ENCODE results near the gene GRB7. TPM values are rescaled to one million over a fixed set of nuclear protein-coding genes. Genes with fewer than 3 reads are reported as not detected.

GRB7 gene
- total RNA-seq, 2 experiments from 2014 or later, result 1.2 TPM; not detected in 1

GRCh38 chr17:39772987-39773934, 35.5 kb downstream of the GRB7 start:
- intact Hi-C loops (cut with micrococcal nuclease), result loop anchor here (5.0 kb wide), 2 partner anchors 39 to 89 kb away; partner anchors contain the start of gene IKZF3
- H3K36me3 Mint-ChIP-seq (ENCODE audit: low read depth), result peaks cover 68% of the 10 kb centered on the region
- DNase-seq (no peak), ATAC-seq (no peak)
- H3K4me3 Mint-ChIP-seq, result peak overlapping the region; percentile 25
- TF ChIP-seq CTCF (IDR thresholded peaks at IDR 0.05), result no peak
- no peaks in the 10 kb centered on the region for H3K27me3 Mint-ChIP-seq
- H3K27ac Mint-ChIP-seq, result peak overlapping the region; percentile 90
- peaks cover 93% of the 10 kb centered on the region for H3K4me1 Mint-ChIP-seq (ENCODE audit: low read depth)
- POLR2A ChIA-PET, result interaction anchor here (0.7 to 1.5 kb wide), 4 partner anchors 13 to 50 kb away, joined by 3 to 6 read pairs (median 4); no protein-coding TSS in a partner anchor
- H3K9me3 Mint-ChIP-seq, result no peaks in the 10 kb centered on the region
- CTCF ChIA-PET, result interaction anchor here (1.8 kb wide), 1 partner anchor 152 kb away, joined by 7 read pairs; no protein-coding TSS in a partner anchor

- CTCF ChIA-PET, result interaction anchor here (1.8 kb wide), 1 partner anchor 152 kb away, joined by 7 read pairs; no protein-coding TSS in a partner anchor
- peaks cover 61% of the 10 kb centered on the region for H3K36me3 Mint-ChIP-seq (ENCODE audit: low read depth)
- H3K4me3 Mint-ChIP-seq, result no peak overlapping the region
Observed at GRCh38 chr17:39774047-39774446, 36.3 kb downstream of the GRB7 start.

GRCh38 chr17:39775031-39775430, 37.3 kb downstream of the GRB7 start:
- ChIA-PET POLR2A (interaction anchor here (0.8 to 2.9 kb wide), 7 partner anchors 17 to 87 kb away, joined by 3 to 23 read pairs (median 5); no protein-coding TSS in a partner anchor), CTCF (interaction anchor here (1.8 to 4.9 kb wide), 2 partner anchors 21 to 153 kb away, joined by 7 to 22 read pairs; no protein-coding TSS in a partner anchor)
- TF ChIP-seq CTCF (IDR thresholded peaks at IDR 0.05), result no peak
- Mint-ChIP-seq H3K4me1 (ENCODE audit: low read depth) (peaks cover 86% of the 10 kb centered on the region), H3K36me3 (ENCODE audit: low read depth) (peaks cover 54% of the 10 kb centered on the region), H3K4me3 (peak overlapping the region; percentile 70), H3K9me3 (no peaks in the 10 kb centered on the region), H3K27me3 (no peaks in the 10 kb centered on the region), H3K27ac (peak overlapping the region; percentile 85)
- DNase-seq, result no peak
- peak; percentile 5 for ATAC-seq
- intact Hi-C loops (cut with micrococcal nuclease), result loop anchor here (2.0 kb wide), 1 partner anchor 18 kb away; no protein-coding TSS in a partner anchor

More at GRCh38 chr17:39774047-39774446, 36.3 kb downstream of the GRB7 start:
- intact Hi-C loops (cut with micrococcal nuclease), result loop anchor here (2.0 to 5.0 kb wide), 3 partner anchors 19 to 88 kb away; partner anchors contain the start of gene IKZF3
- ATAC-seq, result no peak
- POLR2A ChIA-PET, result interaction anchor here (1.5 kb wide), 1 partner anchor 18 kb away, joined by 6 read pairs; no protein-coding TSS in a partner anchor
- peaks cover 91% of the 10 kb centered on the region for H3K4me1 Mint-ChIP-seq (ENCODE audit: low read depth)
- H3K27ac Mint-ChIP-seq, result peak overlapping the region; percentile 90
- H3K9me3 Mint-ChIP-seq, result no peaks in the 10 kb centered on the region
- no peak for DNase-seq
- no peak for TF ChIP-seq CTCF (IDR thresholded peaks at IDR 0.05)
- H3K27me3 Mint-ChIP-seq, result no peaks in the 10 kb centered on the region

GRCh38 chr17:39776252-39776651, 38.5 kb downstream of the GRB7 start:
- ATAC-seq (peak; percentile 31), DNase-seq (peak; percentile 41)
- peak overlapping the region; percentile 70 for H3K4me3 Mint-ChIP-seq
- H3K4me1 Mint-ChIP-seq (ENCODE audit: low read depth), result peaks cover 83% of the 10 kb centered on the region
- no peaks in the 10 kb centered on the region for H3K9me3 Mint-ChIP-seq
- TF ChIP-seq CTCF (IDR thresholded peaks at IDR 0.05), result no peak
- POLR2A ChIA-PET, result interaction anchor here (0.6 to 2.9 kb wide), 8 partner anchors 12 to 149 kb away, joined by 3 to 23 read pairs (median 5); partner anchors contain the start of genes IKZF3 and PPP1R1B
- intact Hi-C loops (cut with micrococcal nuclease), result no loop called here
- H3K27me3 Mint-ChIP-seq, result no peaks in the 10 kb centered on the region
- H3K36me3 Mint-ChIP-seq (ENCODE audit: low read depth), result peaks cover 53% of the 10 kb centered on the region
- CTCF ChIA-PET, result interaction anchor here (0.8 to 4.9 kb wide), 5 partner anchors 11 to 155 kb away, joined by 3 to 22 read pairs (median 4); no protein-coding TSS in a partner anchor
- H3K27ac Mint-ChIP-seq, result peak overlapping the region; percentile 85
